Activated CD8-positive, alpha-beta memory T cell treated with anti-CD3 and anti-CD28 coated beads, Interleukin-2, amount 50 U/mL, for 1 hour (primary cell): ENCODE measurements around the gene CRTC1.

Experiments used
- DNase-seq: peaks from one replicate; pipeline ENCODE4 v3.0.0-alpha.2; 2020; ENCODE audit errors: extremely low read depth

Gene CRTC1

DNA sequence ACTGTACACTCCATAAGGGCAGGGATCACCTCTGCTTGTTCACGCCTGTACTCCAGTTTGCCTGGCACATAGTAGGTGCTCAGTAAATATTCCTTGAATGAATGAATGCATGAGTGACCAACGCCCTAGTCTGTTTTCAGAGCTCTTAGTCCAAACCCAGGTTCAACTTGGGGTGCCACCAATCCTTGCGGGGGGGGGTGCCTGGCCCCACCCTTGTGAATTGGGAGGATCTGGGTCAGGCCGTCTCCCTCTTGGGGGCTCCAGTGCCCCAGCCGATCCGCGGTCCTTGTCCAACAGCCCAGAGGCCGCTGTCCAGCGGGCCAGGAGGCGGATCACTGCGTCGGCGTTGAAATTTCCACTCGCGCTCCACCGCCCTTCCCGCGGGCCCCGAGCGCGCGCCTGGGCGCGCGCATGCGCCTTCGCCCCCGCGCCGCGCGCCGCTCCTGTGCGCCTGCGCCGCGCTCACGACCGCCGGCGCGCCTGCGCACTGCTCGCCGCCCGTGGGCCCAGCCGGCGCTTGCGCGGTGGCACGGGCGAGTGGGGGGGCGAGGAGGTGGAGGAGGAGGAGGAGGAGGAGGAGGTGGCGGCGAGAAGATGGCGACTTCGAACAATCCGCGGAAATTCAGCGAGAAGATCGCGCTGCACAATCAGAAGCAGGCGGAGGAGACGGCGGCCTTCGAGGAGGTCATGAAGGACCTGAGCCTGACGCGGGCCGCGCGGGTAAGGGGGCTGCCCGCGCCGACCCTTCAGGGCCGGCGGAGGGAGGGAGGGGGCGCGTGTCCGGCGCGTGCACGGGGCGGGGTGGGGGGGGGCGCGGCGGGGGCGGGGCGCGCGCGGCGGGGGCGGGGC lies at the start of gene CRTC1:
TSS of gene CRTC1 (plus strand) at position 572 of the 849 bp plus-strand sequence. CDS start at position 595, 23 bp downstream.
- peak; percentile 73 for DNase-seq

DNA sequence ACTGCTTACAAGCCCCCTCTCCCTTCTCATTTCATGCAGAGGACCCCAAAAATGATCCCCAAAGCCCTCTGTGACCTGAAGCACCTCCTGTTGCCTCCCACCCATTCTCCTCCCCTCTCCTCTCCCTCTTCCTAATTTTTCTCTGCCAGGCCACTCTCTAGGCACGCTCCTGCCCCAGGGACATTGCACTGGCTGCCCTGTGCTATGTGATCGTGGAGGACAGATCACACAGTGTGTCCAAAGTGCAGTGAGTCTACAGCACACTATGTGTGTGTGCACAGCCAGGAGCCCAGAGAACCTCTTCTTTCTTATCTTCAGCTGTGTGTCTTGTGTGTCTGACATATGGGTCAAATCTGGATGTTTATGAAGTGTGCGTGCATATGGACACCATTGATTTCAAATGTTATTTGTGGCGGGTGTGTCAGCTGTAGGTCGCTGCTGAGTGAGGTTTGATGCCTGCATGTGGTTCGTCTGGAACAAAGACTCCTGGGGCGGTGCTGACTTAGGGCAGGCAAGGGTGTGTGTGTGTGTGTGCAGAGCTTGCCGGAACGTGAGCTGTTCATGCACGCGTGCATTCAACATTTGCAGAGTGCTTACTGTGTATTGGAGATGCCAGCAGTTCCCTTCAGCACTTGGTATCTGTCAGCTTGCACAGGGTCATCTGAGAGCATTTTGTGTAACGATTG lies 48.7 kb upstream of the CRTC1 start:
- DNase-seq, result no peak

- no peak for DNase-seq
These were observed 47.7 kb upstream of the CRTC1 start for GRCh38 chr19:18635831-18636182.

DNA sequence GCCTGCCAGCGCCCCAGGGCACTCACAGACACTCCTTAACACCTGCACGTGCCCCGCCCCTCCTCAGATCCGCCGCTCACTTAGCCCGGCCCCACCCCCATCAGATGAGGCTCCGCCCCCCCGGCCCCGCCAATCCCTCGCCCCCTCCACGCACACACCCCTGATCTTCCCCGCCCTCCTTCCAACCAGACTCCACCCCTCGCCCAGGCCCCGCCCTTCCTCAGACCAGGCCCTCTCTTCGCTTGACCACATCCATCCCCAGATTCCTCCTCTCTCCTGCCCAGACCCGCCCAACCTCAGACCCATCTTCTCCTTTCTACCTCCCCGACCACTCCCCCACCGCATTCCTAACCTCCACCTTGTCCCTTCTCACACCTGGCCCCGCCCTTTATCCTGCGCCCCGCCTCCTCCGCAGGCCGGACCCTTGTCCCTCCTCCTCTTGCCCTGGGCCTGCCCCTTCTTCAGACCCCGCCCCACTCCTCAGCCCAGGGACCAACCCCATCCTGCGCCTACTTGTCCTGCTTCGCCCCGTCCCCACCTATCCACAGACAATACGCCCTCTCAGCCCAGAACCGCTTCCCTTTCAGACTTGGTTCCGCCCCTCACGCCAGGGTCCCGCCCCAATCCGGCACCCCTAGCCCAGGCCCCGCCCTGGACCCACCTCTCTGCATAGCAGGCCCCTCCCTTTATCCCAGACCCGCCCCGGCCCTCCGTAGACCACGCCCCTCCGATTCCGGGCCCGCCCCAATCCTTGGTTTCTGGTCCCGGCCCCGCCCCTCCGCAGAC lies 47.1 kb upstream of the CRTC1 start:
- DNase-seq, result peak; percentile 95

DNA sequence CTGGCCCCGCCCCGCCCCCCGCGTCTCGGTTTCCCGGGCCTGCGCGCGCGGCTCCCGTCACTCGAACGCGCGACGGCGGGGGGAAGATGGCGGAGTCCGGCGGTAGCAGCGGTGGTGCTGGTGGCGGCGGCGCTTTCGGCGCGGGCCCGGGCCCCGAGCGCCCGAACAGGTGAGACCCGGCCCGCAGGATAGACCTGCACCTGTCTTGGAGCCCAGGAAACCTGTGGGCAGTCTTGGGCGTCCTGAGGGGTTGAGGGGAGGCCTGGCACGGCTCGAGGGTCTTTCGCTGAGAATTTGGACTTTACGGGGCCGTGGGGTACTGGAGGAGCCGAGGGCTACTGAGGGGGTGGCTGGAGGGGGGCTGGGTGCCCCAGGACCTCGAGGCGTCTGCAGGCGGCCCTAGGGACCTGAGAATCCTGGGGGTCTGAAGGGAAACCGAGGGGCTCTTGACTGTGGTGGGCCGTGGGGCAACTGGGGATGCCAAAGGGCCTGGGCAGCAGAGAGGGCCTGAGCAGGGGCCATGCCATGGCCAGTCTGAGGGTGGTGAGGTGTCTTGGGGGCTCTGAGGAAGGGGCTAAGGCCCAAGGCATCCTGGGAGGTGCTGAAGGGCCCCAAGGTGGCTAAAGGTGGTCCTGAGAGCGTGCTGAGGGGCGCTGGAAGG lies 46.4 kb upstream of the CRTC1 start, which contains the start of gene KLHL26:
TSS of gene KLHL26 (plus strand) at position 60 of the 661 bp plus-strand sequence. CDS start at position 87, 27 bp downstream.
- DNase-seq, result no peak

DNA sequence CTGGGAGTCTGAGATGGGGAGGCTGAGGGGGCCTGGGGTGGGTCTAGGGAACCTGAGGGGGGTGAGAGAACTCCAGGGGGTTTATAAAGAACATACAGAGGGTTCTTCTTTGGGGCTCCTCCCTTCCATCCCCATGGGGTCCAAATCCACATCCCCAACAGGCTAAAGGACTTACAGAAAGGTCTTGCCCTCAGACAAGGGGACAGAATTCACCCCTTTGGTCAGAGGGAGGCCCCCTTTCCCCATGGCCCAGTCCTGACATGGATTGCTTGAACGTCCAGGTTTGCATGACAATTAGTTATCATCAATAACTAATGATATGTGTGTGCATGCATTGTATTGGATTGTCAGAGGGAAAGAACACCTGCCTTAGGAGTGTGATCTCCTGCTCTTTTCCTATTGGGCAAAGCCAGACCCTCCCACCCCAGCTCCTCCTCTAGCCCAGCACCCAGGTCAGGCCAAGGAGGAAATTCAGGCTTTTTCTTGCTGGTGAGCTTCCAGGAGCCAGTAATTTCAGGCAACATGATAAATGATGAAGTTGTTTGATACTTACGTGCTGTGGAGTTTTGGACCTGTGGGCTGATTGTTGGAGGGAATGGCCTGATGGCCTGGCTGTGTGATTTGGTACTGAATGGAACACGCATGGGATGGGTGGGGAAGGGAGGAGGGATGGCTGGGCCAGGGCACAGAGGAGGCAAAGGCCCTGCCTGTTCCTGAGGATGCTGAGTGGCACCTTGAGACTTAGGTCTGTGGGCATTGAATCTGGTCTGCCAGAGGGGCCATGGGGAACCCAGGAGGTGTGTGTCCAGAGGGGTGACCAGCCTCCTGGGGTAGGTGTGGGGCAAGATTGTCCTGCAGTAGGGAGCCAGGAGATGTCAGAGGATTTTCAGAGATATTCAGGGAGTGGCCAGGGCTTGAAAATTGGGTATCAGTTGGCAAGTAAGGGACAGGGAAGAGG lies 45.5 kb upstream of the CRTC1 start:
- no peak for DNase-seq

GRCh38 chr19:18639706-18640243 lies 43.7 kb upstream of the CRTC1 start:
- no peak for DNase-seq

DNA sequence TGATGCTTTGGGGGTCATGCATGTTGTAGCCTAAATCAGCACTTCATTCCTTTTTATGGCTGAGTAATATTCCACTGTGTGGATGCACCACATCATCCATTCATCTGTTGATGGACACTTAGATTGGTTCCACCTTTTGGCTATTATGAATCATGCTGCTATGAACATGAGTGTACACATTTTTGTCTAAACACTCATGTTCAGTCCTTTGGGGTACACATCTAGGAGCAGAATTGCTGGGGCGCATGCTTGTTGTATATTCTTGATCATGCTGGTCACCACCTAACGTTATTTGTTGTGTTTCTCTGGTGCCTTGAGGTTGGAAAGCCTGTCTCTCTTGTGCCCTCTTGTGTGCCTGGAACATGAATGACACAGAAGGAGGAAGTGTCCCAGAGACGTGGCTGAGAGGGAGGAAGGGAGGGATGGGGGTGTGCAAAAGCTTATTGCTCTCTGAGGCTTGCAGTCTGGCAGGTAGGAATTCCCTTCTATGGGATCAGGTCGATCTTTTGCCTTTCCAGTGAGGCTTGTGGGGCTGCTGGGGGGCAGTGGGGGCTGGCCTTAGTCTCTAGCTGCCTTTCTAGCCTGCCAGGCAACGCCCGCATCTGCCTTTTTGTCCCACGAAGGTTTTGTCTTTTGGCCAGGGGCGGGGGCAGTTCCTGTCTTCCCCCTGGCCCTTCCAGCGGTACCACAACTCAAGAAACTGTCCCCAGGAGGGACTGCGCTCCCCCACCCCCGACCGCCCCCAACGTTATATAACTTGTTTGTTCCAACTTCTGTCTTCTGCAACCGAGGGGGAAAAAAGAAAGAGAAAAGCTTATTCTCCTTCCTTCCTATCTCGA lies 39.1 kb upstream of the CRTC1 start:
- DNase-seq, result no peak

DNA sequence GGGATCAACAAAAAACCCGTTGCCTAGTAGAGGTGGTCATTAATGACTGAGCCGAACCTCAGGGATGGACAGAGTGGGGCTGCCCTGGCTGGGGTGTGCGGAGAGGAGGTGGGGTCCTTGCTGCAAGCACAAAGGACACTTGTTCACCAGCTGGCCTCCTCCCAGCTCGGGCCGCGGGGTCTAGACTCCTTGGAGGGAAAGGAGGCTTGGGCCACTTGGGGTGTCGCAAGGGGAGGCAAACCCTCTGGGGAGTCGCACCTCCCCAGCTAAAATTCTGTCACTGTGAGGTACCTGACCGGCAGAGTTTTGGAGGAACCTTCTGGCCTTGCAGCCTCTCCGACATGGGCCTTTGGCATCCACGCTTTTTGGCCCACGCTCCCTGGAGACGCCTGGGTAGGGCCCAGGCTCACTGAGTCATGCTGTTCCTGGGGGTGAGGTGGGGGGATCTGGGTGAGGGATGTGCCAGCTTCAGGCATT lies 38.4 kb upstream of the CRTC1 start:
- DNase-seq, result no peak

DNA sequence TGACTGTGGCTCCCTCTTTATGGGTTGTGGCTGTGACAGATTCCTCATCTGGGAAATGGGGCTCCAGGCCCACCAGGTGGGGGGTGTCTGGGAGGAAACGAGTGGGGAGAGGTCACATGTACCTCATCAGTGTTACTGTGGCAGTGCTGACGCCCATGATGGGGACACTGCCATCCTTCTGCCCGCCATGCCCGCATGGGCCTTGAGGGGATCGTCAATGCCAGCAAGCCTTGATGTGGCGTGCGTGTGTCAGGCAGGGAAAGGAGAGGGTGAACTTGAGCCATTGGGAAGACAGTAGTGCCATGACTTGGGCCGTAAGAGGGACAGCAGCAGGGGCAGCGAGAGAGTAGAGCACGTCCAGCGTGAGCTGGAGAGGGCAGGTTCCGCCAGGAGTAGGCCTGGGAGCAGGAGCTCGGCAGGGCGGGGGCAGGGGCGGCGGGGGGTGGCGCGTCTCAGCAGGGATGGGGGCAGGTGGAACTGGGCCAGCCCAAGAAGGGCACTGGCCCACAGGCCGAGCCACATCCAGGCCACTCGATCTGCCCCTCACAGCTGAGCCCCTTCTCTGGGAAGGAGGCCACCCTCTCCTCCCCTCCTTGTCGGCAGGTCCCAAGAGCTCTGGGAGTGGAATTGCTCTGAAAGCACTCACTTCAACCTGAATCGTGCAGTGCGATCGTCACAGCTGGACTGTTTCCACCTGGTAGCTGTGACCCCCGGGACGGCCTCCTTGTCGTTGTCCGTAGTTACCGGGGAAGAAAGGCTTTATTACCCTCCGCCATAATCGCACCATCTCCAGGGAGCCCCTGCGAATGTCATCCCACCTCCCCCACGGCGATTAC lies 36.7 kb upstream of the CRTC1 start:
- DNase-seq, result no peak

DNA sequence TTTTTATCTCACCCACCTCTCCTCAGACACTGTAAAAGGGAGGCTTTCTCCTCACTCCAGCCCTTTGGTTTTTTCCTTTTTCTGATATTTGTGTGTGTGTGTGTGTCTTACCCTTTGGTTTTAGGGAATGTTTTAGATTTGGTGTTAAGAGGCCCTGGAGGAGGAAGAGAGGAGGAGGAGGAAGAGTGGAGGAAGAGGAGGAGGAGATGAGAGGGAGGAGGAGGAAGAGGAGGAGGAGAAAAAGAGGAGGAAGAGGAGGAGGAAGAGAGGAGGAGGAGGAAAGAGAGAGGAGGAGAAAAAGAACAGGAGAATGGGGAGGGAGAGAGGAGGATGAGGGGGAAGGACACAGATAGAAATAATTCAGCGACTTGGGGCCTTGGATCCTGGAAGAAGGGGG lies 36.1 kb upstream of the CRTC1 start:
- DNase-seq, result no peak

- DNase-seq, result no peak
These were observed 35.7 kb upstream of the CRTC1 start for GRCh38 chr19:18647807-18648206.

- no peak for DNase-seq
These were observed 34.5 kb upstream of the CRTC1 start for GRCh38 chr19:18648973-18649315.

DNA sequence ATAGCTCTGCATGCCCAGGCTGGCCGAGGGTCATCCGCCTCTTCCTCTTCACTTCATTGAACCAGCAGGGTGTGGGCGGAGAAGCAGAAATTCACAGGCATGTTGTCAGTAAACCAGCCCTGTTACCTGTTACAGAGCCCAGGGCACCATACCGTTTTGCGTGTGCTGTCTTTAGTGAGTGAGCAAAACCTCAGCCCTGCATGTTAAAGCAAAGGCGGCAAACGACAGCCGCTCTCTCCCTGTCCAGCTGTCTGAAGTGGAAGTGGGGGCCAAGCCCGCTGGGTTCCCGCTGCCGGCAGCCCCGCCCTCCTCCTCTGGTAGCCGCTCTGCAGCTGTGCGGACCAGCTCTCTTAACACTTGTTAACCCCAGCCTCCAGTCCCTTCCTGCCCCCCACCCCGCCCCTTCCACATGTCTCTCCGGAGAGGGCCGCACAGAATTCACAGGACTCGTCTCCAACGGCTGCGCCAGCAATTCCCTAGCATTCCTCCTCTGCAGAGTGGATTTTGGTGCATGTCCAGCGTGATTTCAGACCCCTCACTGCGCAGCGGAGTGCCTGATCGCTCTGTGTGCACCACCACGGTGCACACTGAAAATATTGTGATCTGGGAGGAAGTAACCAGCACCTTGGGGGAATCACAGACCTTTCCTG lies 34.0 kb upstream of the CRTC1 start:
- no peak for DNase-seq

GRCh38 chr19:18650021-18650390 lies 33.5 kb upstream of the CRTC1 start:
- no peak for DNase-seq

GRCh38 chr19:18650468-18651041 lies 32.9 kb upstream of the CRTC1 start:
- DNase-seq, result no peak

DNA sequence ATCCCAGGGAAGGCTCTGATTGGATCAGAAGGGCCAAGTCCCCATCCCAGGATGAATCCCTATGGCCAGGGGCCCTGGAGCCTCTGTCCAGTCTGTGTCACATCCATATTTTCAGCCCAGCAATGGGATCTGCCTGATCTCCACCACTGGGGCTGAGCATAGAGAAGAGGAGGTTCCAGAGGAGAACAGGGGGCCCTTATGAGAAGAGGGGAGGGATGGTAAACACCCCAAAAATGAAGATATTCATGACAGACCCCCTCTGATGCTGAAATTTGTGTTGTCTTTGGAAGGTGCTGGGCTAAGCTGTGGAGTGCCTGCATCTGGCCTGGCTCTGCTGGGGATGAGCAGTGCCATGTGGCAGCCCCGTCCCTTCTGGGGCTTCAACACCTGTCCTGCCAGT lies 32.2 kb upstream of the CRTC1 start:
- DNase-seq, result no peak

DNA sequence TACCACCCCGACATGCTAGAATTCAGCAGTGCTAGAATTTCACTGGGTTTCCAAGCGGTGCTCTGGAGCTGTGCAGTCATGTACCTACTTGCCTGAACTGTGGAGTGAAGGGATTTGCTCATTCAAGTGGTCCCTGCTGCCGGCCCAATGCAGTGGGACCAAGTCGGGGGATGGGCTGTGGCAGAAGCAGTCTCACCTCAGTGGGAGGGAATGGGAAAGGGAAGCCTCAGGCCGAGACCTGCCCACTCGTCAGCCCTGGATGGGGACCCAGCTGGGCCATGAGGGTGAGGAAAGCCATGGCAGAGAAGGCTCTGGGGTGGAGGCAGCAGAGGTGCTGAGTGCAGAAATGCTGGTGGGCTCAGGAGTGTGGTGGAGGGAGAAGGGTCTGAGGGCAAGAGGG lies 31.7 kb upstream of the CRTC1 start:
- DNase-seq, result no peak
